B cell (primary cell): ENCODE measurements around the gene IFTAP.

ENCODE experiments used
- EZH2 ChIP-seq: IDR thresholded peaks from 2 replicates; pipeline ENCODE4 v1.6.1; 2012; ENCODE audit warnings: borderline replicate concordance, low read depth, mild to moderate bottlenecking, moderate library complexity, low read length; ENCODE audit not compliant: insufficient read depth, poor library complexity, severe bottlenecking
- TF ChIP-seq, protein P1 (sequence below): fragments of 200-600 bp; IDR thresholded peaks from one replicate; pipeline ENCODE4 v1.8.0; 2022; ENCODE audit warnings: antibody characterized with exemption, mild to moderate bottlenecking

DNA sequence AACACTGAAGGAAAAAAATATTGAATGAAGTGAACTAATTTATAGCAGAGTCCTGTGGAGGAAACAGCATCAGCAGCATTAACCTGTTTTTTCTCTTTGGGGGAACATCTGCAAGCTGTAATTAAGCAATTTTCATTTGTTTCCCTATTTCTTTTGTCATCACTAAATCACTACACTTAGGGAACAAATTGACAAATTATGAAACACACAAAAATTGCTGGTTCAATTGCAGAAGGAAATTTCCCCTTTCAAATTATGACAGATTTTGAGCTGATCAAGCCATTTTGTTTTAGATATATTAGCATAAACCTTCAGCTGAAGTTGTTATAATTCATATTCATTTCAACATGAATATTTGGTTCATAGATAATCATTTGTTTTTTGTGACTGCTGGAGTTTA, 25.9 kb downstream of the IFTAP start:
- TF ChIP-seq EZH2: no peak
- TF ChIP-seq, protein P1, sequence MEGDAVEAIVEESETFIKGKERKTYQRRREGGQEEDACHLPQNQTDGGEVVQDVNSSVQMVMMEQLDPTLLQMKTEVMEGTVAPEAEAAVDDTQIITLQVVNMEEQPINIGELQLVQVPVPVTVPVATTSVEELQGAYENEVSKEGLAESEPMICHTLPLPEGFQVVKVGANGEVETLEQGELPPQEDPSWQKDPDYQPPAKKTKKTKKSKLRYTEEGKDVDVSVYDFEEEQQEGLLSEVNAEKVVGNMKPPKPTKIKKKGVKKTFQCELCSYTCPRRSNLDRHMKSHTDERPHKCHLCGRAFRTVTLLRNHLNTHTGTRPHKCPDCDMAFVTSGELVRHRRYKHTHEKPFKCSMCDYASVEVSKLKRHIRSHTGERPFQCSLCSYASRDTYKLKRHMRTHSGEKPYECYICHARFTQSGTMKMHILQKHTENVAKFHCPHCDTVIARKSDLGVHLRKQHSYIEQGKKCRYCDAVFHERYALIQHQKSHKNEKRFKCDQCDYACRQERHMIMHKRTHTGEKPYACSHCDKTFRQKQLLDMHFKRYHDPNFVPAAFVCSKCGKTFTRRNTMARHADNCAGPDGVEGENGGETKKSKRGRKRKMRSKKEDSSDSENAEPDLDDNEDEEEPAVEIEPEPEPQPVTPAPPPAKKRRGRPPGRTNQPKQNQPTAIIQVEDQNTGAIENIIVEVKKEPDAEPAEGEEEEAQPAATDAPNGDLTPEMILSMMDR: no peak
